HS-27A (cell line): ENCODE results near the gene CARS1.

Source experiments
- DNase-seq: peaks from one replicate; pipeline ENCODE4 v3.0.0-alpha.2; 2012; ENCODE audit warnings: low read depth, missing footprints

The CARS1 gene

GRCh38 chr11:3057069-3057963 lies at the start of gene CARS1:
Gene CARS1, minus strand, starts transcription at chr11:3057423. Its CDS starts 56 bp downstream, at chr11:3057367.
- DNase-seq: peak; percentile 66

GRCh38 chr11:3105791-3106735 lies 48.8 kb upstream of the CARS1 start:
- DNase-seq: no peak

GRCh38 chr11:3104961-3105790 lies 48.0 kb upstream of the CARS1 start:
- DNase-seq: no peak

- DNase-seq: no peak
Measured at GRCh38 chr11:3104051-3104714, 47.0 kb upstream of the CARS1 start.

- DNase-seq: no peak
Measured at GRCh38 chr11:3103076-3103475, 45.9 kb upstream of the CARS1 start.

GRCh38 chr11:3102641-3102921 lies 45.4 kb upstream of the CARS1 start:
- DNase-seq: no peak

- DNase-seq: no peak
Measured at GRCh38 chr11:3101921-3102640, 44.9 kb upstream of the CARS1 start.

- DNase-seq: no peak
Measured at GRCh38 chr11:3099178-3099577, 42.0 kb upstream of the CARS1 start.

- DNase-seq: no peak
Measured at GRCh38 chr11:3096909-3097530, 39.8 kb upstream of the CARS1 start.

- DNase-seq: peak; percentile 29
Measured at GRCh38 chr11:3095712-3096361, 38.6 kb upstream of the CARS1 start.

GRCh38 chr11:3094223-3094824 lies 37.1 kb upstream of the CARS1 start:
- DNase-seq: no peak

GRCh38 chr11:3093281-3094191 lies 36.3 kb upstream of the CARS1 start:
- no peak for DNase-seq

- DNase-seq: no peak
Measured at GRCh38 chr11:3092603-3093141, 35.4 kb upstream of the CARS1 start.

GRCh38 chr11:3091846-3092602 lies 34.8 kb upstream of the CARS1 start:
- peak; percentile 26 for DNase-seq

- no peak for DNase-seq
Measured at GRCh38 chr11:3091081-3091845, 34.0 kb upstream of the CARS1 start.

- DNase-seq: no peak
Measured at GRCh38 chr11:3090096-3090901, 33.1 kb upstream of the CARS1 start.
